Caco-2 (cell line): ENCODE results near the gene LRPPRC. TPM values are rescaled to one million over a fixed set of nuclear protein-coding genes. Genes with fewer than 3 reads are reported as not detected.
"Not testable (repeated sequence)": the region's sequence is repeated elsewhere in the genome, so short reads cannot be mapped to it uniquely, and the experiment has no call there.

Experiments used
- BruUV-seq: library from RNA; stranded (reverse); fragments of 400-500 nt; replicated peaks from 2 replicates; lab custom pipeline; 2021; lab: Mats Ljungman, UMichigan
- CTCF ChIA-PET: fragments of 300-600 bp; sonication (Branson Sonifier 250); formaldehyde crosslinking; loops from one replicate; lab custom pipeline; 2022; ENCODE audit warnings: antibody characterized with exemption; lab: Charles Lee
- POLR2A ChIA-PET: fragments of 300-600 bp; sonication (Branson Sonifier 250); formaldehyde crosslinking; loops from one replicate; lab custom pipeline; 2022; ENCODE audit warnings: antibody characterized with exemption; lab: Charles Lee
- DNase-seq, 2 experiments: peaks; one replicate each; pipeline versions ENCODE4 v3.0.0 to v3.0.0-alpha.2; 2020 to 2022
- H3K27me3 ChIP-seq: replicated peaks from 2 replicates; pipeline ENCODE4 v1.6.0; 2011; ENCODE audit warnings: low read length; ENCODE audit not compliant: control insufficient read depth, insufficient read depth
- H3K36me3 ChIP-seq: 2 replicates; pipeline ENCODE4 v1.5.1; 2011; ENCODE audit warnings: low read length; ENCODE audit not compliant: control insufficient read depth, insufficient read depth
- H3K4me1 ChIP-seq: fragments of 250-450 bp; sonication (Bioruptor Pico); 2 replicates; pipeline ENCODE4 v1.5.1; 2020; ENCODE audit warnings: mild to moderate bottlenecking
- H3K4me3 ChIP-seq: 2 replicates; pipeline ENCODE4 v1.5.1; 2011; ENCODE audit warnings: low read depth, mild to moderate bottlenecking, control low read depth, low read length
- H3K9me3 ChIP-seq: fragments of 250-450 bp; sonication (Bioruptor Pico); 2 replicates; pipeline ENCODE4 v1.5.1; 2020; ENCODE audit warnings: mild to moderate bottlenecking, moderate library complexity
- H3K27ac Mint-ChIP-seq: one replicate; pipeline ENCODE4 v1.8.0; 2022; ENCODE audit warnings: mixed read lengths; ENCODE audit not compliant: unreplicated experiment
- H3K27me3 Mint-ChIP-seq: one replicate; pipeline ENCODE4 v1.8.0; 2022; ENCODE audit warnings: mixed read lengths; ENCODE audit not compliant: insufficient read depth, unreplicated experiment
- H3K36me3 Mint-ChIP-seq: one replicate; pipeline ENCODE4 v1.8.0; 2022; ENCODE audit warnings: mild to moderate bottlenecking, mixed read lengths; ENCODE audit not compliant: insufficient read depth, unreplicated experiment
- H3K4me1 Mint-ChIP-seq: one replicate; pipeline ENCODE4 v1.8.0; 2022; ENCODE audit warnings: low read depth, mixed read lengths; ENCODE audit not compliant: unreplicated experiment
- H3K4me3 Mint-ChIP-seq: one replicate; pipeline ENCODE4 v1.8.0; 2022; ENCODE audit warnings: mild to moderate bottlenecking, moderate library complexity, mixed read lengths; ENCODE audit not compliant: unreplicated experiment
- H3K9me3 Mint-ChIP-seq: one replicate; pipeline ENCODE4 v1.8.0; 2022; ENCODE audit warnings: mixed read lengths; ENCODE audit not compliant: unreplicated experiment
- intact Hi-C: fragments of 100-400 bp; cut with micrococcal nuclease; formaldehyde crosslinking; loops from one replicate; pipeline ENCODE4 v1.10.0; 2022; ENCODE audit not compliant: unreplicated experiment
- total RNA-seq: library from RNA; stranded (reverse); gene quantifications from 2 replicates; pipeline ENCODE4 v1.2.3, GENCODE V29; 2022
- TF ChIP-seq, protein P1 (sequence below), 2 experiments: fragments of 200-600 bp in 1 of 2; IDR thresholded peaks; 1 replicate in 1 of 2; 2 replicates in 1 of 2; pipeline versions ENCODE4 v1.5.1 to v1.8.0; 2011 to 2022; ENCODE audit warnings: antibody characterized with exemption in 1 of 2, control low read depth in 1 of 2, inconsistent platforms in 1 of 2, low read depth in 1 of 2, low read length in 1 of 2, mild to moderate bottlenecking in 1 of 2, moderate library complexity in 1 of 2; ENCODE audit not compliant: insufficient read depth in 1 of 2, severe bottlenecking in 1 of 2, unreplicated experiment in 1 of 2

Gene LRPPRC
- total RNA-seq, 1 experiment from 2014 or later = 242 TPM

DNA sequence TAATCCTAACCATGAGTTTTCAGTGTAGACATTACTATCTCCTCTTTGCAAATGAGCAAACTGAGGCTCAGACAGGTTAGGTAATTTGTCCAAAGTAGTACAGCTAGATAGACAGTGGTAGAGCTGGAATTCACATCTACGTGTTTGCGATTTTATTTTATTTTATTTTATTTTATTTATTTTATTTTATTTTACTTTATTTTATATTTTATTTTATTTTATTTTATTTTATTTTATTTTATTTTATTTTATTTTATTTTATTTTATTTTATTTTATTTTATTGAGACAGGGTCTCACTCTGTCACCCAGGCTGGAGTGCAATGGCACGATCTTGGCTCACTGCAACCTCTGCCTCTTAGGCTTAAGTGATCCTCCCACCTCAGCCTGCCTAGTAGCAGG, 17.4 kb upstream of the LRPPRC start:
- CTCF ChIA-PET, H3K36me3 Mint-ChIP-seq, H3K36me3 ChIP-seq, DNase-seq, H3K9me3 Mint-ChIP-seq, H3K4me1 Mint-ChIP-seq, H3K4me3 Mint-ChIP-seq, H3K4me3 ChIP-seq, H3K9me3 ChIP-seq, H3K27ac Mint-ChIP-seq, POLR2A ChIA-PET, BruUV-seq, H3K27me3 ChIP-seq, H3K4me1 ChIP-seq, intact Hi-C loops: not testable (repeated sequence)
- H3K27me3 Mint-ChIP-seq = peaks cover 22% of the 10 kb centered on the region

DNA sequence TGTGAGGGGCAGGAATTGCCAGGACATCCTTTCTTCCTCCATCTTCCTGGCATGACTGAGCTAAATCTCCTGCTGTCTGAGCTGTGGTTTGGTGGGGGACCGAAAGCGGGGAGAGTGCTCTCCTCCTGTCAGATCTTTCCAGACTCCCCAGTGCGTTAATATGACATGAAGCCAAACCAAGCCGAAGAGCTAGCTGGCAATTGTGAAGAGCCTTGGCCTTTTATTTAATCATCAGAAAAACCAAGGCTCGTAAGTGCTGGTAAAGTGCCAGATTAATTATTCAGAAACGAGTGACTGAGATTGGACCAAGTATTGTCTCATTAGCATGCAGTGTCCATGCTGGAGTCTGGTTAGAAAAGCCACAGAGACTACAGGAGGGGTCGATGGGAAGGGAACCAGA, 14.5 kb upstream of the LRPPRC start:
- H3K36me3 ChIP-seq = no peaks in the 10 kb centered on the region
- H3K9me3 ChIP-seq = no peaks in the 10 kb centered on the region
- no peaks in the 10 kb centered on the region for H3K27me3 ChIP-seq
- CTCF ChIA-PET = no interaction called here
- Mint-ChIP-seq H3K36me3 (no peaks in the 10 kb centered on the region), H3K27ac (no peak overlapping the region), H3K27me3 (peaks cover 22% of the 10 kb centered on the region), H3K9me3 (no peaks in the 10 kb centered on the region), H3K4me1 (no peaks in the 10 kb centered on the region), H3K4me3 (no peak overlapping the region)
- BruUV-seq = no TSS peak
- intact Hi-C loops = no loop called here
- no peak overlapping the region for H3K4me3 ChIP-seq
- no peaks in the 10 kb centered on the region for H3K4me1 ChIP-seq
- POLR2A ChIA-PET = no interaction called here
- TF ChIP-seq, protein P1, sequence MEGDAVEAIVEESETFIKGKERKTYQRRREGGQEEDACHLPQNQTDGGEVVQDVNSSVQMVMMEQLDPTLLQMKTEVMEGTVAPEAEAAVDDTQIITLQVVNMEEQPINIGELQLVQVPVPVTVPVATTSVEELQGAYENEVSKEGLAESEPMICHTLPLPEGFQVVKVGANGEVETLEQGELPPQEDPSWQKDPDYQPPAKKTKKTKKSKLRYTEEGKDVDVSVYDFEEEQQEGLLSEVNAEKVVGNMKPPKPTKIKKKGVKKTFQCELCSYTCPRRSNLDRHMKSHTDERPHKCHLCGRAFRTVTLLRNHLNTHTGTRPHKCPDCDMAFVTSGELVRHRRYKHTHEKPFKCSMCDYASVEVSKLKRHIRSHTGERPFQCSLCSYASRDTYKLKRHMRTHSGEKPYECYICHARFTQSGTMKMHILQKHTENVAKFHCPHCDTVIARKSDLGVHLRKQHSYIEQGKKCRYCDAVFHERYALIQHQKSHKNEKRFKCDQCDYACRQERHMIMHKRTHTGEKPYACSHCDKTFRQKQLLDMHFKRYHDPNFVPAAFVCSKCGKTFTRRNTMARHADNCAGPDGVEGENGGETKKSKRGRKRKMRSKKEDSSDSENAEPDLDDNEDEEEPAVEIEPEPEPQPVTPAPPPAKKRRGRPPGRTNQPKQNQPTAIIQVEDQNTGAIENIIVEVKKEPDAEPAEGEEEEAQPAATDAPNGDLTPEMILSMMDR (IDR thresholded peaks at IDR 0.05; ENCODE audit: insufficient read depth in 1 of 2, low read depth in 1 of 2, low read length in 1 of 2, severe bottlenecking in 1 of 2, unreplicated experiment in 1 of 2) = no peak
- DNase-seq = no peak

DNA sequence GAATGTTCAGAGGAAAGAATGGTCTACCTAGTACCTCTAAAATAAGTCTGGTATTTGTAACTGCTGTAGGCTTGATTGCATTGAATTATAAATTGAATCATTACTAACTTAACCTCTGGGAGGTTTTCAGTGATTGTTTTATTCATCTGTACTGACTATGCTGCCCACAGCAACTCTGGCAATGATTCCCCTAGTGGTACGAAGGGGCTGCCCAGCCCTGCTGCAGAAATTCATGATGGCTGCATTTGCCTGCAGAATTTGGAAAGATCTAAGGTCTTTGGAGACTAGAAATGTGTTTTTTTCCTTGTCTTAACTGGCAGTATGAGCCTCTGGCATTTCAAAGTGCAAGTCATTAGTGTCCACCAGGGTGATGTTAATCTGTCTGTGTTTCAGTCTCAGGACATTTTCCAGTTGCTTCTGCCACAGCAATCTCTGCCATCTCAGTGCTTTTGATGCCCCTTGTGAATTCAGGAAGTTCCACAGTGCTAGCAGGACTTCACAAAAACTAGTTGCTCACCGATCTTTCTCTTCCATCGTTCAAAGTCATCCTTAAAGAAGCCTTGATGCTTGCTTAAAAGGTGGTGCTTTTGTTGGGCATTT, 13.4 kb upstream of the LRPPRC start:
- Histone ChIP-seq H3K9me3 (no peaks in the 10 kb centered on the region), H3K4me3 (no peak overlapping the region), H3K4me1 (no peaks in the 10 kb centered on the region), H3K36me3 (no peaks in the 10 kb centered on the region), H3K27me3 (no peaks in the 10 kb centered on the region)
- no peak for DNase-seq
- BruUV-seq = no TSS peak
- Mint-ChIP-seq H3K4me3 (no peak overlapping the region), H3K27ac (no peak overlapping the region), H3K9me3 (no peaks in the 10 kb centered on the region), H3K4me1 (no peaks in the 10 kb centered on the region), H3K27me3 (peaks cover 18% of the 10 kb centered on the region), H3K36me3 (no peaks in the 10 kb centered on the region)
- TF ChIP-seq, protein P1 (IDR thresholded peaks at IDR 0.05; ENCODE audit: insufficient read depth in 1 of 2, low read depth in 1 of 2, low read length in 1 of 2, severe bottlenecking in 1 of 2, unreplicated experiment in 1 of 2) = no peak
- ChIA-PET POLR2A (interaction anchor here (0.5 to 0.7 kb wide), 2 partner anchors 35 to 130 kb away, joined by 3 to 5 read pairs; no protein-coding TSS in a partner anchor), CTCF (no interaction called here)
- intact Hi-C loops = no loop called here
